GM12891 (cell line): ENCODE results near the gene ZNF664.
"Not testable (repeated sequence)": the region's sequence is repeated elsewhere in the genome, so short reads cannot be mapped to it uniquely, and the experiment has no call there.

Experiments used
- DNase-seq: peaks from one replicate; pipeline ENCODE4 v3.0.0; 2011; ENCODE audit warnings: low spot score; ENCODE audit not compliant: insufficient read length
- FAIRE-seq: peaks from 2 replicates; lab custom pipeline; 2011; peaks lifted over from hg19 to GRCh38; lab: Jason Lieb, UNC
- PAX5 ChIP-seq: IDR thresholded peaks from 2 replicates; pipeline ENCODE4 v1.6.1; 2011; ENCODE audit warnings: low read length, moderate library complexity, mild to moderate bottlenecking; ENCODE audit not compliant: insufficient read depth, severe bottlenecking
- POLR2A ChIP-seq: IDR thresholded peaks from 2 replicates; pipeline ENCODE4 v1.6.1; 2011; ENCODE audit warnings: low read depth, low read length, control low read depth
- POLR2AphosphoS5 ChIP-seq: IDR thresholded peaks from 2 replicates; pipeline ENCODE4 v1.6.1; 2011; ENCODE audit warnings: low read depth, low read length, control low read depth
- POU2F2 ChIP-seq: IDR thresholded peaks from 2 replicates; pipeline ENCODE4 v1.6.1; 2011; ENCODE audit warnings: low read depth, mild to moderate bottlenecking, control low read depth, low read length, moderate library complexity
- SPI1 ChIP-seq: IDR thresholded peaks from 2 replicates; pipeline ENCODE4 v1.6.1; 2011; ENCODE audit warnings: low read depth, low read length, control low read depth
- TAF1 ChIP-seq: IDR thresholded peaks from 2 replicates; pipeline ENCODE4 v1.6.1; 2011; ENCODE audit warnings: low read depth, low read length, control low read depth

Gene ZNF664

GRCh38 chr12:123941000-123941399 is 32.0 kb upstream of the ZNF664 start:
- no peak for TF ChIP-seq POU2F2
- TF ChIP-seq POLR2A = no peak
- no peak for TF ChIP-seq SPI1
- TF ChIP-seq TAF1 = no peak
- TF ChIP-seq POLR2AphosphoS5 = no peak
- TF ChIP-seq PAX5 = no peak
- DNase-seq (no peak), FAIRE-seq (no peak)

GRCh38 chr12:123941624-123942237 is 31.3 kb upstream of the ZNF664 start:
- FAIRE-seq (no peak), DNase-seq (no peak)
- no peak for TF ChIP-seq POLR2AphosphoS5
- TF ChIP-seq POLR2A = no peak
- no peak for TF ChIP-seq SPI1

GRCh38 chr12:123942238-123942653 is 30.8 kb upstream of the ZNF664 start:
- no peak for DNase-seq
- FAIRE-seq = no peak
- TF ChIP-seq SPI1 = no peak

- DNase-seq (no peak), FAIRE-seq (no peak)
- TF ChIP-seq POLR2A (no peak), PAX5 (no peak), TAF1 (no peak), SPI1 (no peak), POU2F2 (no peak), POLR2AphosphoS5 (no peak)
These were observed 29.9 kb upstream of the ZNF664 start for GRCh38 chr12:123942911-123943648.

- DNase-seq (no peak), FAIRE-seq (no peak)
- TF ChIP-seq POLR2A (no peak), POU2F2 (no peak), TAF1 (no peak), SPI1 (no peak), POLR2AphosphoS5 (no peak)
These were observed 29.2 kb upstream of the ZNF664 start for GRCh38 chr12:123943816-123944215.

GRCh38 chr12:123944696-123945095 is 28.3 kb upstream of the ZNF664 start:
- FAIRE-seq (no peak), DNase-seq (no peak)
- TF ChIP-seq PAX5 = no peak
- no peak for TF ChIP-seq TAF1
- no peak for TF ChIP-seq POU2F2
- no peak for TF ChIP-seq POLR2A
- TF ChIP-seq SPI1 = no peak
- no peak for TF ChIP-seq POLR2AphosphoS5

- TF ChIP-seq TAF1 = no peak
- no peak for TF ChIP-seq SPI1
- no peak for TF ChIP-seq PAX5
- TF ChIP-seq POLR2A = no peak
- no peak for TF ChIP-seq POU2F2
- TF ChIP-seq POLR2AphosphoS5 = no peak
- no peak for FAIRE-seq
- DNase-seq = no peak
These were observed 27.5 kb upstream of the ZNF664 start for GRCh38 chr12:123945287-123946151.

GRCh38 chr12:123946152-123946515 is 26.9 kb upstream of the ZNF664 start:
- no peak for TF ChIP-seq POLR2AphosphoS5
- no peak for TF ChIP-seq POLR2A
- TF ChIP-seq SPI1 = no peak
- no peak for TF ChIP-seq POU2F2
- TF ChIP-seq TAF1 = no peak
- no peak for TF ChIP-seq PAX5
- no peak for DNase-seq
- FAIRE-seq = no peak

- not testable (repeated sequence) for FAIRE-seq, DNase-seq
These were observed 26.2 kb upstream of the ZNF664 start for GRCh38 chr12:123946516-123947505.

- not testable (repeated sequence) for DNase-seq, FAIRE-seq
These were observed 25.5 kb upstream of the ZNF664 start for GRCh38 chr12:123947531-123947930.
